Lung (tissue), 12 donors: Measurements from ENCODE around the gene BCL2. TPM values are rescaled to one million over a fixed set of nuclear protein-coding genes. Genes with fewer than 3 reads are reported as not detected.

Experiments used
- ATAC-seq: fragments of 200-7000 bp; cut with Tn5 transposase; one replicate; pipeline ENCODE4 v1.9.1; 2020; ENCODE audit warnings: moderate number of reproducible peaks; ENCODE audit not compliant: insufficient read depth, low FRiP score
- DNase-seq, 3 donors: peaks; one replicate each; pipeline ENCODE4 v3.0.0-alpha.2; 2013 to 2017
- H3K27ac ChIP-seq, 2 donors: one replicate each; pipeline ENCODE4 v1.5.1; 2013; ENCODE audit warnings: mild to moderate bottlenecking in 2 of 2, moderate library complexity in 2 of 2, control low read depth in 1 of 2, inconsistent platforms in 1 of 2, low read depth in 1 of 2, low read length in 1 of 2
- H3K27me3 ChIP-seq, 3 donors: one replicate each; pipeline ENCODE4 v1.5.1; 2013; ENCODE audit warnings: low read length in 2 of 3; ENCODE audit not compliant: control insufficient read depth in 3 of 3, insufficient read depth in 3 of 3
- H3K36me3 ChIP-seq, 4 donors: one replicate each; pipeline ENCODE4 v1.5.1; 2013; ENCODE audit warnings: low read length in 4 of 4, mild to moderate bottlenecking in 1 of 4, moderate library complexity in 1 of 4; ENCODE audit not compliant: control insufficient read depth in 4 of 4, insufficient read depth in 4 of 4
- H3K4me1 ChIP-seq, 5 donors: one replicate each; pipeline ENCODE4 v1.5.1; 2013; ENCODE audit warnings: low read length in 5 of 5, mild to moderate bottlenecking in 2 of 5, moderate library complexity in 1 of 5; ENCODE audit not compliant: control insufficient read depth in 5 of 5, insufficient read depth in 5 of 5
- H3K4me3 ChIP-seq: one replicate; pipeline ENCODE4 v1.5.1; 2013; ENCODE audit warnings: mild to moderate bottlenecking, control low read depth, moderate library complexity
- H3K9ac ChIP-seq, 2 donors: one replicate each; pipeline ENCODE4 v1.5.1; 2013; ENCODE audit warnings: low read length in 2 of 2, control low read depth in 1 of 2; ENCODE audit not compliant: insufficient read depth in 1 of 2
- H3K9me3 ChIP-seq, 4 donors: one replicate each; pipeline ENCODE4 v1.5.1; 2013; ENCODE audit warnings: low read length in 3 of 4, mild to moderate bottlenecking in 1 of 4, moderate library complexity in 1 of 4; ENCODE audit not compliant: control insufficient read depth in 4 of 4, insufficient read depth in 3 of 4
- CTCF ChIP-seq: IDR thresholded peaks from 2 replicates; pipeline ENCODE4 v1.5.1; 2012; ENCODE audit warnings: mild to moderate bottlenecking; ENCODE audit errors: control extremely low read depth, extremely low read depth
- WGBS, 2 donors: extraction: QIAGEN DNeasy Blood & Tissue Kit; methylation state at CpG; one replicate each; pipeline ENCODE4 v1.1.7; 2013; 5-methylcytosine and 5-hydroxymethylcytosine counted together
- polyA plus RNA-seq, 2 donors: library from polyadenylated mRNA; stranded (reverse); fragments of 200-250 nt; gene quantifications; one replicate each; pipeline ENCODE4 v1.2.1, GENCODE V29; 2013
- total RNA-seq, 2 donors: library from RNA; depleted of rRNA in 1 of 2; stranded (reverse); fragments of >200 nt in 1 of 2; gene quantifications; one replicate each; pipeline ENCODE4 v1.2.1, GENCODE V29; 2014 to 2021
- donor health status: control.
- donor health status: control.
- donor health status: Bipolar disorder and iron deficiency.
- donor health status: healthy.
- donor health status: DM: yes; HTN: yes; CAD: no.

Gene BCL2
- total and polyA plus RNA-seq, 4 donors, result 1.5 to 30.9 (median 5.3) TPM

GRCh38 chr18:63213331-63213900 lies 106.2 kb downstream of the BCL2 start:
- Histone ChIP-seq H3K9ac (no peak overlapping the region), H3K9me3 (no peaks in the 10 kb centered on the region), H3K4me1 (peaks cover 0 to 3% (median 0%) of the 10 kb centered on the region in 5 donors), H3K4me3 (no peak overlapping the region), H3K27me3 (no peaks in the 10 kb centered on the region), H3K36me3 (no peaks in the 10 kb centered on the region), H3K27ac (no peak overlapping the region)
- DNase-seq (no peak), ATAC-seq (no peak)
- WGBS, 2 donors, result 71 to 73% methylated on average over 6 of the region's 6 CpGs
- TF ChIP-seq CTCF, result no peak

GRCh38 chr18:63210521-63210920 lies 109.0 kb downstream of the BCL2 start:
- DNase-seq (no peak), ATAC-seq (no peak)
- Histone ChIP-seq H3K4me3 (no peak overlapping the region), H3K36me3 (no peaks in the 10 kb centered on the region), H3K4me1 (peaks cover 0 to 8% (median 0%) of the 10 kb centered on the region in 5 donors), H3K9me3 (no peaks in the 10 kb centered on the region), H3K27me3 (no peaks in the 10 kb centered on the region), H3K9ac (no peak overlapping the region), H3K27ac (no peak overlapping the region)
- TF ChIP-seq CTCF, result no peak
- WGBS, 2 donors, result 83 to 87% methylated on average over 3 of the region's 3 CpGs

- DNase-seq, result no peak
- H3K27me3 ChIP-seq, result no peaks in the 10 kb centered on the region
- 78 to 88% methylated on average over 3 of the region's 3 CpGs for WGBS, 2 donors
- no peak overlapping the region for H3K27ac ChIP-seq
- no peak for TF ChIP-seq CTCF
- H3K4me1 ChIP-seq, result peaks cover 0 to 7% (median 0%) of the 10 kb centered on the region in 5 donors
- no peak overlapping the region for H3K4me3 ChIP-seq
- ATAC-seq, result no peak
- no peaks in the 10 kb centered on the region for H3K36me3 ChIP-seq
- H3K9ac ChIP-seq, result no peak overlapping the region
- H3K9me3 ChIP-seq, result no peaks in the 10 kb centered on the region
These were observed 110.9 kb downstream of the BCL2 start for GRCh38 chr18:63208676-63209075.

- H3K27me3 ChIP-seq, result no peaks in the 10 kb centered on the region
- DNase-seq, result no peak
- no peaks in the 10 kb centered on the region for H3K9me3 ChIP-seq
- no peak for TF ChIP-seq CTCF
- H3K27ac ChIP-seq, result no peak overlapping the region
- H3K36me3 ChIP-seq, result no peaks in the 10 kb centered on the region
- no peak overlapping the region for H3K4me3 ChIP-seq
- peaks cover 0 to 7% (median 0%) of the 10 kb centered on the region in 5 donors for H3K4me1 ChIP-seq
- no peak overlapping the region for H3K9ac ChIP-seq
- ATAC-seq, result no peak
- 54 to 74% methylated on average over 1 of the region's 1 CpG for WGBS, 2 donors
These were observed 111.7 kb downstream of the BCL2 start for GRCh38 chr18:63207835-63208234.
